ENCODE measurements around the gene NSUN6.

The NSUN6 gene

GRCh38 chr10:18685555-18685954, 34.2 kb upstream of the NSUN6 start:
- no peak for DNase-seq (ENCODE audit: low read depth)
- no peak overlapping the region for H3K4me3 ChIP-seq (replicated peaks; ENCODE audit: low read depth, low read length)
- TF ChIP-seq CTCF (IDR thresholded peaks at IDR 0.05; ENCODE audit: low read length, missing control alignments) = no peak

GRCh38 chr10:18684953-18685352, 33.6 kb upstream of the NSUN6 start:
- H3K4me3 ChIP-seq (replicated peaks; ENCODE audit: low read depth, low read length) = no peak overlapping the region
- no peak for TF ChIP-seq CTCF (IDR thresholded peaks at IDR 0.05; ENCODE audit: low read length, missing control alignments)
- no peak for DNase-seq (ENCODE audit: low read depth)

- DNase-seq (ENCODE audit: low read depth) = no peak
- H3K4me3 ChIP-seq (replicated peaks; ENCODE audit: low read depth, low read length) = no peak overlapping the region
- no peak for TF ChIP-seq CTCF (IDR thresholded peaks at IDR 0.05; ENCODE audit: low read length, missing control alignments)
Measured at GRCh38 chr10:18684416-18684815, 33.0 kb upstream of the NSUN6 start.

- peak; percentile 52 for DNase-seq (ENCODE audit: low read depth)
- TF ChIP-seq CTCF (IDR thresholded peaks at IDR 0.05; ENCODE audit: low read length, missing control alignments) = no peak
- no peak overlapping the region for H3K4me3 ChIP-seq (replicated peaks; ENCODE audit: low read depth, low read length)
Measured at GRCh38 chr10:18683427-18683826, 32.0 kb upstream of the NSUN6 start.

GRCh38 chr10:18681971-18682411, 30.6 kb upstream of the NSUN6 start:
- no peak overlapping the region for H3K4me3 ChIP-seq (replicated peaks; ENCODE audit: low read depth, low read length)
- peak; percentile 66 for DNase-seq (ENCODE audit: low read depth)
- no peak for TF ChIP-seq CTCF (IDR thresholded peaks at IDR 0.05; ENCODE audit: low read length, missing control alignments)

GRCh38 chr10:18681366-18681765, 30.0 kb upstream of the NSUN6 start:
- TF ChIP-seq CTCF (IDR thresholded peaks at IDR 0.05; ENCODE audit: low read length, missing control alignments) = no peak
- no peak overlapping the region for H3K4me3 ChIP-seq (replicated peaks; ENCODE audit: low read depth, low read length)
- DNase-seq (ENCODE audit: low read depth) = peak; percentile 74

GRCh38 chr10:18680754-18681153, 29.4 kb upstream of the NSUN6 start:
- DNase-seq (ENCODE audit: low read depth) = no peak
- no peak for TF ChIP-seq CTCF (IDR thresholded peaks at IDR 0.05; ENCODE audit: low read length, missing control alignments)
- no peak overlapping the region for H3K4me3 ChIP-seq (replicated peaks; ENCODE audit: low read depth, low read length)

All from fibroblast of pulmonary artery (primary cell).